Subcutaneous adipose tissue (tissue), 4 donors: ENCODE measurements around the gene C16orf92. TPM values are rescaled to one million over a fixed set of nuclear protein-coding genes. Genes with fewer than 3 reads are reported as not detected.

Experiments used
- total RNA-seq, 4 donors: library from RNA; depleted of rRNA; stranded (reverse); fragments of >200 nt; gene quantifications; one replicate each; pipeline ENCODE4 v1.1.0, GENCODE V29; 2016
- TF ChIP-seq, protein P1 (sequence below): fragments of 450-650 bp; IDR thresholded peaks from one replicate; pipeline ENCODE4 v1.5.1; 2016; ENCODE audit warnings: low read depth, mild to moderate bottlenecking, control low read depth, antibody characterized with exemption, moderate library complexity

Gene C16orf92
- total RNA-seq, 4 donors from 2014 or later, result not detected

- TF ChIP-seq, protein P1, sequence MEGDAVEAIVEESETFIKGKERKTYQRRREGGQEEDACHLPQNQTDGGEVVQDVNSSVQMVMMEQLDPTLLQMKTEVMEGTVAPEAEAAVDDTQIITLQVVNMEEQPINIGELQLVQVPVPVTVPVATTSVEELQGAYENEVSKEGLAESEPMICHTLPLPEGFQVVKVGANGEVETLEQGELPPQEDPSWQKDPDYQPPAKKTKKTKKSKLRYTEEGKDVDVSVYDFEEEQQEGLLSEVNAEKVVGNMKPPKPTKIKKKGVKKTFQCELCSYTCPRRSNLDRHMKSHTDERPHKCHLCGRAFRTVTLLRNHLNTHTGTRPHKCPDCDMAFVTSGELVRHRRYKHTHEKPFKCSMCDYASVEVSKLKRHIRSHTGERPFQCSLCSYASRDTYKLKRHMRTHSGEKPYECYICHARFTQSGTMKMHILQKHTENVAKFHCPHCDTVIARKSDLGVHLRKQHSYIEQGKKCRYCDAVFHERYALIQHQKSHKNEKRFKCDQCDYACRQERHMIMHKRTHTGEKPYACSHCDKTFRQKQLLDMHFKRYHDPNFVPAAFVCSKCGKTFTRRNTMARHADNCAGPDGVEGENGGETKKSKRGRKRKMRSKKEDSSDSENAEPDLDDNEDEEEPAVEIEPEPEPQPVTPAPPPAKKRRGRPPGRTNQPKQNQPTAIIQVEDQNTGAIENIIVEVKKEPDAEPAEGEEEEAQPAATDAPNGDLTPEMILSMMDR, result no peak
Observed at GRCh38 chr16:29978081-29978480, 44.9 kb upstream of the C16orf92 start.

DNA sequence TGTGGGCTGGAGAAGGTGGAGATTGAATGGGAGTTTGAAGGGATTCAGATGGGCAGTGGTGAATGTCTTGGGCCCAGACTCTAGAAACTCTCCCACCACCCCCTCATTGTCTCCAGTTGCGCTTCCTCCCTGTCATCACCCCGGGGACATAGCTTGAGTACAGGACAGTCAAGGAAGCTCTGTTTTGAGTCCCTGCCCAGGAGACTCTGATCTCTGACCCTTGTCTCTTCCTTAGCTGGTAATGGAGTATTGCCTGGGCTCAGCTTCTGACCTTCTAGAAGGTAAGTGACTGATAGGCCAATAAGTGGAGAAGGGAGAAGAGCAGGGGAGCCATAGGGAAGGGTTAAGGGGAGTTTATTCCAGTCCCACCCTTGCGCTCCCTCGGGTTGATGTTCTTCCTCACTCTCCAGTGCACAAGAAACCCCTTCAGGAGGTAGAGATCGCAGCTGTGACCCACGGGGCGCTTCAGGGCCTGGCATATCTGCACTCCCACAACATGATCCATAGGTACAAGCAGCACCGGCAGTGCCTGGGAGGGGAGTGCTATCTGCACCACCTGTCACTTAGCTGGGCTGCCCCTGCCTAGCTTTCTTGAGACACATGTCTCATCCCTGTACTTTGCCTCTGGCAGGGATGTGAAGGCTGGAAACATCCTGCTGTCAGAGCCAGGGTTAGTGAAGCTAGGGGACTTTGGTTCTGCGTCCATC is 44.3 kb upstream of the C16orf92 start:
- TF ChIP-seq, protein P1, result no peak

- TF ChIP-seq, protein P1, result no peak
Observed at GRCh38 chr16:29982560-29983419, 40.2 kb upstream of the C16orf92 start.

DNA sequence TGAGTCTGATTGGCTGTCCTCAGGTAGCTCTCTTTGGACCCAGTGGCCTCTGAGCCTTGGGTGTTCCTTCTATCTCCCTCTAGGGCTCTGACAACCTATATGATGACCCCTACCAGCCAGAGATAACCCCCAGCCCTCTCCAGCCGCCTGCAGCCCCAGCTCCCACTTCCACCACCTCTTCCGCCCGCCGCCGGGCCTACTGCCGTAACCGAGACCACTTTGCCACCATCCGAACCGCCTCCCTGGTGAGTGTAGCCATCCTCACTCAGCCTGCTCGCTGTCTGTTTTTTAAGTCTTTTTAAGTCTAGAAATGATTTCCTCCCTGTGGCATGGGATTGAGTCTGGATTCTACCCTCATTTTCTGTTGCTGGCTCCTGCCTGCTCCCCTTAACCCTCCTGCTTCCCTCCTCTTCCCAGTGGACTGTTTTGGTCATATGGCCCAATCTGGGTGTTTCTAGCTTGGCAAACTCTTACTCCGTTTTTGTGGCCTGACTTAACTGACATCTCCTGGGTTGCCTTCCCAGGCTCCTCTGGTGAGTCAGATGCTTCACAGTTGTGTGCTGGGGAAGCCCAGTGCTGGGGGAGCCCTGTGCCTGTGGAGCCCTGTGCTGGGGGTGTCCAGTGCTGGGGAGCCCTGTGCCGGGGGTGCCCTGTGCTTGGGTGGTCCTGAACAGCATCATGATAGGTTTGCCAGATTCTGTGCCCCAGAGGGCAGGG is 39.4 kb upstream of the C16orf92 start:
- TF ChIP-seq, protein P1, result no peak

- TF ChIP-seq, protein P1, result no peak
Observed at GRCh38 chr16:29984137-29984763, 38.7 kb upstream of the C16orf92 start.

GRCh38 chr16:29984764-29985147 is 38.2 kb upstream of the C16orf92 start:
- TF ChIP-seq, protein P1, result no peak
